Motor neuron (in vitro differentiated cells): ENCODE results near the gene FAM168A. TPM values are rescaled to one million over a fixed set of nuclear protein-coding genes. Genes with fewer than 3 reads are reported as not detected.

Experiments used
- total RNA-seq, 8 experiments: library from RNA; unstranded; fragments of 300-600 nt; gene quantifications; 2 replicates each; pipeline versions ENCODE4 v1.2.3 to v1.2.4, GENCODE V29; 2022

FAM168A gene
- total RNA-seq, 8 experiments from 2014 or later = 33.2 to 82.3 (median 47.1) TPM

Other genes with a start within 250 kb of the FAM168A start
- 10 to 100 TPM in 1 of 8 experiments, 1 to 10 TPM in 7; 6.0 to 11.8 (median 7.0) TPM for gene RELT, start 221.7 kb downstream of the FAM168A start, total RNA-seq
- 10 to 100 TPM in 2 of 8 experiments, 1 to 10 TPM in 6; 2.1 to 21.0 (median 4.7) TPM for gene PLEKHB1, start 48.5 kb upstream of the FAM168A start, total RNA-seq
- gene RAB6A, start 163.0 kb upstream of the FAM168A start, total RNA-seq = 100 to 1,000 TPM in 4 of 8 experiments, 10 to 100 TPM in 4; 61.5 to 173 (median 100) TPM
- 10 to 100 TPM; 33.3 to 60.5 (median 45.0) TPM for gene MRPL48, start 189.8 kb upstream of the FAM168A start, total RNA-seq